Testis (tissue), 2 donors: Measurements from ENCODE around the gene UGP2.

Source experiments
- POLR2A ChIP-seq: fragments of 450-650 bp; IDR thresholded peaks from one replicate; pipeline ENCODE4 v1.6.1; 2017; ENCODE audit warnings: antibody characterized with exemption, mild to moderate bottlenecking, moderate library complexity
- TF ChIP-seq, protein P1 (sequence below), 3 experiments: fragments of 450-650 bp in 2 of 3; fragments of 200-600 bp in 1 of 3; sonication (generic) in 1 of 3; IDR thresholded peaks; one replicate each; pipeline ENCODE4 v1.5.1; 2016 to 2019; ENCODE audit warnings: antibody characterized with exemption in 3 of 3, mild to moderate bottlenecking in 2 of 3, moderate library complexity in 1 of 3

DNA sequence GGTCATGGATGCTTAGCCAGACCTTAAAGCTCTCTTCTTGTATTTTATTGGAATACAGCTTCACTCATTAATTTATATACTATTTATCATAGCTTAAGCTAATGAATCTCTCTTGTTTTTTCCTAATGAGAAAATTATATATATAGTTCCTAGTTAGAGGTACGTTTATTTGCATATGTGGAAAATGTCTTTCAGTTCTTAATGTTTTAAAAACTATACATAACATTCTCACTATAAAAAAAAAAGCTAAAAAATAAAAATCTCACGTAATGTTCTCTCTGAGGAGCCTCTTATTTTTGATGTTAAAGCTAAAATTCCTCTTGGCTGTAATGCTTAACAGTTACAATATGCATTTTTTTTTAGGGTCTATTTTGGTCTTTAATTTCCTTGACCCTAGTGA lies 16.6 kb downstream of the UGP2 start:
- TF ChIP-seq, protein P1, sequence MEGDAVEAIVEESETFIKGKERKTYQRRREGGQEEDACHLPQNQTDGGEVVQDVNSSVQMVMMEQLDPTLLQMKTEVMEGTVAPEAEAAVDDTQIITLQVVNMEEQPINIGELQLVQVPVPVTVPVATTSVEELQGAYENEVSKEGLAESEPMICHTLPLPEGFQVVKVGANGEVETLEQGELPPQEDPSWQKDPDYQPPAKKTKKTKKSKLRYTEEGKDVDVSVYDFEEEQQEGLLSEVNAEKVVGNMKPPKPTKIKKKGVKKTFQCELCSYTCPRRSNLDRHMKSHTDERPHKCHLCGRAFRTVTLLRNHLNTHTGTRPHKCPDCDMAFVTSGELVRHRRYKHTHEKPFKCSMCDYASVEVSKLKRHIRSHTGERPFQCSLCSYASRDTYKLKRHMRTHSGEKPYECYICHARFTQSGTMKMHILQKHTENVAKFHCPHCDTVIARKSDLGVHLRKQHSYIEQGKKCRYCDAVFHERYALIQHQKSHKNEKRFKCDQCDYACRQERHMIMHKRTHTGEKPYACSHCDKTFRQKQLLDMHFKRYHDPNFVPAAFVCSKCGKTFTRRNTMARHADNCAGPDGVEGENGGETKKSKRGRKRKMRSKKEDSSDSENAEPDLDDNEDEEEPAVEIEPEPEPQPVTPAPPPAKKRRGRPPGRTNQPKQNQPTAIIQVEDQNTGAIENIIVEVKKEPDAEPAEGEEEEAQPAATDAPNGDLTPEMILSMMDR (IDR thresholded peaks at IDR 0.05), result no peak
- no peak for TF ChIP-seq POLR2A
